GM19239 (cell line): ENCODE results near the gene CUTA.

ENCODE experiments used
- DNase-seq: peaks from one replicate; pipeline ENCODE4 v3.0.0; 2011; ENCODE audit warnings: low spot score; ENCODE audit not compliant: insufficient read length
- FAIRE-seq: peaks from 2 replicates; lab custom pipeline; 2011; peaks lifted over from hg19 to GRCh38; lab: Jason Lieb, UNC

The CUTA gene

GRCh38 chr6:33417903-33418689 is at the start of gene CUTA:
CUTA (minus strand) TSS chr6:33418107; CDS start chr6:33418000, 107 bp downstream.
- DNase-seq (peak; percentile 83), FAIRE-seq (peak; percentile 99)

GRCh38 chr6:33467091-33467490 is 49.2 kb upstream of the CUTA start:
- FAIRE-seq, result no peak
- no peak for DNase-seq

GRCh38 chr6:33466075-33466735 is 48.3 kb upstream of the CUTA start:
- FAIRE-seq (no peak), DNase-seq (no peak)

GRCh38 chr6:33459226-33459625 is 41.3 kb upstream of the CUTA start:
- FAIRE-seq (no peak), DNase-seq (no peak)

GRCh38 chr6:33458676-33459075 is 40.8 kb upstream of the CUTA start:
- DNase-seq (no peak), FAIRE-seq (no peak)

GRCh38 chr6:33456156-33456555 is 38.2 kb upstream of the CUTA start:
- DNase-seq (no peak), FAIRE-seq (no peak)

- no peak for FAIRE-seq
- DNase-seq, result no peak
Observed at GRCh38 chr6:33455051-33455450, 37.1 kb upstream of the CUTA start.

- DNase-seq, result peak; percentile 99
- peak; percentile 92 for FAIRE-seq
Observed at GRCh38 chr6:33454009-33454946, 36.4 kb upstream of the CUTA start, which contains the start of gene ZBTB9. ZBTB9 (plus strand) TSS chr6:33454576; CDS start chr6:33455101, 525 bp downstream.

GRCh38 chr6:33453393-33454008 is 35.6 kb upstream of the CUTA start:
- DNase-seq, result no peak
- no peak for FAIRE-seq

GRCh38 chr6:33452496-33452895 is 34.6 kb upstream of the CUTA start:
- DNase-seq (no peak), FAIRE-seq (no peak)

- DNase-seq (no peak), FAIRE-seq (no peak)
Observed at GRCh38 chr6:33451606-33452005, 33.7 kb upstream of the CUTA start.

- FAIRE-seq, result no peak
- DNase-seq, result no peak
Observed at GRCh38 chr6:33450434-33450833, 32.5 kb upstream of the CUTA start.

- DNase-seq, result no peak
- FAIRE-seq, result no peak
Observed at GRCh38 chr6:33446356-33446755, 28.4 kb upstream of the CUTA start.

GRCh38 chr6:33445119-33445603 is 27.3 kb upstream of the CUTA start:
- no peak for DNase-seq

GRCh38 chr6:33443619-33444504 is 26.0 kb upstream of the CUTA start:
- FAIRE-seq (no peak), DNase-seq (no peak)

More at GRCh38 chr6:33445119-33445603, 27.3 kb upstream of the CUTA start:
- no peak for FAIRE-seq

- FAIRE-seq (no peak), DNase-seq (no peak)
Observed at GRCh38 chr6:33443025-33443424, 25.1 kb upstream of the CUTA start.

- FAIRE-seq (no peak), DNase-seq (no peak)
Observed at GRCh38 chr6:33442283-33442682, 24.4 kb upstream of the CUTA start.

- DNase-seq (no peak), FAIRE-seq (no peak)
Observed at GRCh38 chr6:33441457-33441856, 23.6 kb upstream of the CUTA start.
